Adrenal gland (tissue), 12 donors: Measurements from ENCODE around the gene ADCK1. TPM values are rescaled to one million over a fixed set of nuclear protein-coding genes. Genes with fewer than 3 reads are reported as not detected.
"Not testable (repeated sequence)": the region's sequence is repeated elsewhere in the genome, so short reads cannot be mapped to it uniquely, and the experiment has no call there.

ENCODE experiments used
- DNase-seq, 7 donors: peaks; one replicate each; pipeline ENCODE4 v3.0.0-alpha.2; 2019 to 2020
- H3K27ac ChIP-seq, 5 donors: fragments of 200-600 bp; sonication (generic) in 4 of 5; 1 replicate in 3 of 5; 2 replicates in 2 of 5; pipeline versions ENCODE4 v1.5.1 to v1.8.0; 2016 to 2020; ENCODE audit warnings: mild to moderate bottlenecking in 1 of 5
- H3K27me3 ChIP-seq: fragments of 200-600 bp; 2 replicates; pipeline ENCODE4 v1.8.0; 2021
- H3K36me3 ChIP-seq, 2 donors: fragments of 200-600 bp; replicated peaks in 1 of 2; 1 replicate in 1 of 2; 2 replicates in 1 of 2; pipeline versions ENCODE4 v1.5.1 to v1.8.0; 2018 to 2022
- H3K4me1 ChIP-seq, 2 donors: fragments of 200-600 bp; replicated peaks in 1 of 2; 1 replicate in 1 of 2; 2 replicates in 1 of 2; pipeline versions ENCODE4 v1.5.1 to v1.8.0; 2018 to 2021
- H3K4me3 ChIP-seq, 4 donors: fragments of 200-600 bp; sonication (generic) in 3 of 4; one replicate each; pipeline ENCODE4 v1.5.1; 2016 to 2018
- H3K9me3 ChIP-seq, 3 donors: fragments of 200-600 bp; sonication (generic) in 1 of 3; replicated peaks in 1 of 3; 1 replicate in 2 of 3; 2 replicates in 1 of 3; pipeline versions ENCODE4 v1.5.1 to v1.8.0; 2016 to 2021
- POLR2A ChIP-seq, 2 donors: fragments of 450-650 bp; IDR thresholded peaks; one replicate each; pipeline ENCODE4 v1.6.1; 2017; ENCODE audit warnings: antibody characterized with exemption in 2 of 2, mild to moderate bottlenecking in 2 of 2, moderate library complexity in 1 of 2
- WGBS, 4 donors: extraction: QIAGEN DNeasy Blood & Tissue Kit in 2 of 4; methylation state at CpG; one replicate each; pipeline versions ENCODE4 v1.1.5 to v1.1.7; 2013 to 2017; 5-methylcytosine and 5-hydroxymethylcytosine counted together
- intact Hi-C, 2 donors: fragments of 100-400 bp; cut with DNase I; formaldehyde crosslinking; loops; one replicate each; pipeline versions ENCODE4 v1.14.1 to v1.15.0; 2022 to 2023
- polyA plus RNA-seq, 3 donors: library from polyadenylated mRNA; stranded (reverse); fragments of 200-250 nt in 2 of 3; fragments of 350-450 nt in 1 of 3; fragmentation: Illumina TruSeq in 1 of 3; extraction: RNeasy Lipid Tissue Mini Kit (QIAGEN cat#74804) in 1 of 3; gene quantifications; one replicate each; pipeline ENCODE4 v1.2.3, GENCODE V29; 2013 to 2014
- total RNA-seq, 9 donors: library from RNA; depleted of rRNA in 4 of 9; stranded (reverse); fragments of >200 nt in 4 of 9; fragments of 120-200 nt in 1 of 9; fragmentation: NEBNext Ultra II Directional in 1 of 9; extraction: Animal tissue kit (Norgen Biotek cat#: 25700) in 1 of 9; gene quantifications; one replicate each; pipeline versions ENCODE4 v1.1.0 to v1.2.4, GENCODE V29; 2013 to 2023
- TF ChIP-seq, protein P1 (sequence below), 6 experiments: fragments of 450-650 bp in 4 of 6; fragments of 200-600 bp in 2 of 6; sonication (generic) in 1 of 6; IDR thresholded peaks; 1 replicate in 5 of 6; 2 replicates in 1 of 6; pipeline versions ENCODE4 v1.5.1 to v1.8.0; 2016 to 2021; ENCODE audit warnings: antibody characterized with exemption in 6 of 6, mild to moderate bottlenecking in 2 of 6, moderate library complexity in 1 of 6
- donor health status: healthy with polysubstance abuse.
- donor health status: Bipolar disorder and iron deficiency.
- donor health status: DM: yes; HTN: yes; CAD: no.
- donor health status: DM: no; HTN: no; CAD: no.
- donor health status: DM: no; HTN: no; CAD: no.
- donor health status: DM: yes; HTN: yes; CAD: no.

Gene ADCK1
- total and polyA plus RNA-seq, 12 donors, result 5.2 to 18.1 (median 9.9) TPM

- no peaks in the 10 kb centered on the region for H3K4me1 ChIP-seq
- intact Hi-C loops, result no loop called here
- H3K36me3 ChIP-seq, result no peaks in the 10 kb centered on the region
- WGBS, 4 donors, result 70 to 91% (median 80%) methylated on average over 2 of the region's 2 CpGs
- no peak for TF ChIP-seq POLR2A (IDR thresholded peaks at IDR 0.05)
- TF ChIP-seq, protein P1, sequence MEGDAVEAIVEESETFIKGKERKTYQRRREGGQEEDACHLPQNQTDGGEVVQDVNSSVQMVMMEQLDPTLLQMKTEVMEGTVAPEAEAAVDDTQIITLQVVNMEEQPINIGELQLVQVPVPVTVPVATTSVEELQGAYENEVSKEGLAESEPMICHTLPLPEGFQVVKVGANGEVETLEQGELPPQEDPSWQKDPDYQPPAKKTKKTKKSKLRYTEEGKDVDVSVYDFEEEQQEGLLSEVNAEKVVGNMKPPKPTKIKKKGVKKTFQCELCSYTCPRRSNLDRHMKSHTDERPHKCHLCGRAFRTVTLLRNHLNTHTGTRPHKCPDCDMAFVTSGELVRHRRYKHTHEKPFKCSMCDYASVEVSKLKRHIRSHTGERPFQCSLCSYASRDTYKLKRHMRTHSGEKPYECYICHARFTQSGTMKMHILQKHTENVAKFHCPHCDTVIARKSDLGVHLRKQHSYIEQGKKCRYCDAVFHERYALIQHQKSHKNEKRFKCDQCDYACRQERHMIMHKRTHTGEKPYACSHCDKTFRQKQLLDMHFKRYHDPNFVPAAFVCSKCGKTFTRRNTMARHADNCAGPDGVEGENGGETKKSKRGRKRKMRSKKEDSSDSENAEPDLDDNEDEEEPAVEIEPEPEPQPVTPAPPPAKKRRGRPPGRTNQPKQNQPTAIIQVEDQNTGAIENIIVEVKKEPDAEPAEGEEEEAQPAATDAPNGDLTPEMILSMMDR (IDR thresholded peaks at IDR 0.05), result no peak
- H3K4me3 ChIP-seq, result no peak overlapping the region
- H3K27me3 ChIP-seq, result no peaks in the 10 kb centered on the region
- peak in 1 of 7 donors; percentile 63 for DNase-seq
- no peaks in the 10 kb centered on the region for H3K9me3 ChIP-seq
- H3K27ac ChIP-seq, result peak overlapping the region in 1 of 5 donors; percentile 0
Measured at GRCh38 chr14:77883847-77884238, 83.9 kb downstream of the ADCK1 start.

- intact Hi-C loops, result no loop called here
- Histone ChIP-seq H3K4me3 (no peak overlapping the region), H3K27ac (no peak overlapping the region), H3K27me3 (no peaks in the 10 kb centered on the region), H3K36me3 (no peaks in the 10 kb centered on the region), H3K9me3 (no peaks in the 10 kb centered on the region), H3K4me1 (no peaks in the 10 kb centered on the region)
- no peak for TF ChIP-seq POLR2A (IDR thresholded peaks at IDR 0.05)
- TF ChIP-seq, protein P1 (IDR thresholded peaks at IDR 0.05), result no peak
- WGBS, 4 donors, result 81 to 93% (median 91%) methylated on average over 3 of the region's 3 CpGs
- DNase-seq, result no peak
Measured at GRCh38 chr14:77885367-77885766, 85.5 kb downstream of the ADCK1 start.

- Histone ChIP-seq H3K27ac (no peak overlapping the region), H3K4me1 (no peaks in the 10 kb centered on the region), H3K9me3 (no peaks in the 10 kb centered on the region), H3K27me3 (no peaks in the 10 kb centered on the region), H3K4me3 (no peak overlapping the region), H3K36me3 (no peaks in the 10 kb centered on the region)
- no peak for DNase-seq
- 92 to 95% (median 94%) methylated on average over 2 to 3 of the region's 3 CpGs for WGBS, 4 donors
- TF ChIP-seq, protein P1 (IDR thresholded peaks at IDR 0.05), result no peak
- no peak for TF ChIP-seq POLR2A (IDR thresholded peaks at IDR 0.05)
- intact Hi-C loops, result no loop called here
Measured at GRCh38 chr14:77886010-77886409, 86.1 kb downstream of the ADCK1 start.

- H3K9me3 ChIP-seq, H3K4me3 ChIP-seq, intact Hi-C loops, DNase-seq, H3K27ac ChIP-seq, H3K27me3 ChIP-seq, H3K36me3 ChIP-seq, H3K4me1 ChIP-seq: not testable (repeated sequence)
- WGBS, 4 donors, result 95 to 98% (median 97%) methylated on average over 3 of the region's 3 CpGs
Measured at GRCh38 chr14:77888903-77889302, 89.0 kb downstream of the ADCK1 start.

DNA sequence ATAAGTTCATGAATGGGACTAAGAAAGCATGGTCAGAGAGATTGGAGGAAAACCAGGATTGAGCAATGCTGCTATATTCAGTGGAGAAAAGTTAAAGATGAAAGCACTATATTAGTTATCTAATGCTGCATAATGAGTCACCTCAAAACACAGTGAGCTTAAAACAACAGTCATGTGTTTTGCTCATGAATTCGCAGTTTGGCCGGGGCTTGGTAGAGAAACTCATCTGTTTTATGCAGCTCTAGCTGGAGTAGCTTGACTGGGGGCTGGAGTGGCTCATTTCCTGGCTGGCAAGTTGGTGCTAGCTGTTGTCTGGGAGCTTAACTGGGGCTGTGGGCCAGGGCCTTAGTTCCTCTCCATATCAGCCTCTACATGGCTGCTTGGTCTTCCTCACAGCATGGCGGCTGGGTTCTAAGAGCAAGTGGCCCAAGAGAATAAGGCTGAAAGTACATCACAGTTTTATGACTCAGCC lies 90.1 kb downstream of the ADCK1 start:
- no peaks in the 10 kb centered on the region for H3K4me1 ChIP-seq
- no peaks in the 10 kb centered on the region for H3K9me3 ChIP-seq
- peak in 5 of 7 donors; percentile 32 to 66 (median 42) for DNase-seq
- intact Hi-C loops, result no loop called here
- WGBS, 4 donors, result 72 to 77% (median 75%) methylated on average over 3 of the region's 3 CpGs
- H3K36me3 ChIP-seq, result no peaks in the 10 kb centered on the region
- H3K4me3 ChIP-seq, result no peak overlapping the region
- no peak for TF ChIP-seq POLR2A (IDR thresholded peaks at IDR 0.05)
- TF ChIP-seq, protein P1 (IDR thresholded peaks at IDR 0.05), result no peak
- no peaks in the 10 kb centered on the region for H3K27me3 ChIP-seq
- H3K27ac ChIP-seq, result peak overlapping the region in 3 of 5 donors; percentile 0 to 69 (median 58)
